WTC11 (cell line): ENCODE results near the gene SDK2. TPM values are rescaled to one million over a fixed set of nuclear protein-coding genes. Genes with fewer than 3 reads are reported as not detected.
A peak's percentile ranks its signal among the peaks of the same experiment; 100 is the strongest.

Experiments
- ATAC-seq: fragments of 200-7000 bp; cut with Tn5 transposase; 2 replicates; pipeline ENCODE4 v1.10.0; 2021; ENCODE audit warnings: mild to moderate bottlenecking, moderate library complexity
- CTCF ChIA-PET: fragments of 300-600 bp; sonication (Branson Sonifier 250); formaldehyde crosslinking; loops from one replicate; lab custom pipeline; 2021; ENCODE audit warnings: antibody characterized with exemption; lab: Charles Lee
- POLR2A ChIA-PET: fragments of 350-600 bp; sonication (Branson Sonifier 250); formaldehyde crosslinking; loops from one replicate; lab custom pipeline; 2021; ENCODE audit warnings: antibody characterized with exemption; lab: Charles Lee
- DNase-seq: peaks from one replicate; pipeline ENCODE4 v3.0.0; 2021; ENCODE audit warnings: low spot score
- H3K27ac Mint-ChIP-seq: 2 replicates; pipeline ENCODE4 v1.8.0; 2021; ENCODE audit warnings: mixed read lengths
- H3K27me3 Mint-ChIP-seq: 2 replicates; pipeline ENCODE4 v1.8.0; 2021; ENCODE audit warnings: low read depth, mild to moderate bottlenecking, moderate library complexity, mixed read lengths
- H3K36me3 Mint-ChIP-seq: 2 replicates; pipeline ENCODE4 v1.8.0; 2021; ENCODE audit warnings: mixed read lengths
- H3K4me1 Mint-ChIP-seq: 2 replicates; pipeline ENCODE4 v1.8.0; 2022; ENCODE audit warnings: mixed read lengths
- H3K4me3 Mint-ChIP-seq: 2 replicates; pipeline ENCODE4 v1.8.0; 2021; ENCODE audit warnings: mild to moderate bottlenecking, moderate library complexity, mixed read lengths
- H3K9me3 Mint-ChIP-seq: 2 replicates; pipeline ENCODE4 v1.8.0; 2021; ENCODE audit warnings: mixed read lengths
- ATF1 ChIP-seq: sonication (generic); formaldehyde crosslinking; IDR thresholded peaks from 2 replicates; pipeline ENCODE4 v1.8.1; 2023; ENCODE audit warnings: mild to moderate bottlenecking, moderate library complexity, missing genetic modification reagents
- ATF6 ChIP-seq: sonication (generic); formaldehyde crosslinking; IDR thresholded peaks from 2 replicates; pipeline ENCODE4 v1.8.1; 2023; ENCODE audit warnings: mild to moderate bottlenecking, missing genetic modification reagents
- CREB1 ChIP-seq: sonication (generic); formaldehyde crosslinking; IDR thresholded peaks from 2 replicates; pipeline ENCODE4 v1.8.0; 2023; ENCODE audit warnings: mild to moderate bottlenecking, missing genetic modification reagents
- CREM ChIP-seq: sonication (generic); formaldehyde crosslinking; IDR thresholded peaks from 2 replicates; pipeline ENCODE4 v1.8.1; 2022; ENCODE audit warnings: mild to moderate bottlenecking, missing genetic modification reagents, moderate library complexity
- ELF4 ChIP-seq: sonication (generic); formaldehyde crosslinking; IDR thresholded peaks from 2 replicates; pipeline ENCODE4 v1.8.1; 2022; ENCODE audit warnings: low read depth, mild to moderate bottlenecking, moderate library complexity, missing genetic modification reagents
- FOXP4 ChIP-seq: sonication (generic); formaldehyde crosslinking; IDR thresholded peaks from 2 replicates; pipeline ENCODE4 v1.8.0; 2022; ENCODE audit warnings: mild to moderate bottlenecking, missing genetic modification reagents
- JUN ChIP-seq: sonication (generic); formaldehyde crosslinking; IDR thresholded peaks from 2 replicates; pipeline ENCODE4 v1.8.0; 2023; ENCODE audit warnings: mild to moderate bottlenecking, missing genetic modification reagents
- MAX ChIP-seq: sonication (generic); formaldehyde crosslinking; IDR thresholded peaks from 2 replicates; pipeline ENCODE4 v1.8.0; 2022; ENCODE audit warnings: mild to moderate bottlenecking, missing genetic modification reagents
- MLX ChIP-seq: sonication (generic); formaldehyde crosslinking; IDR thresholded peaks from 2 replicates; pipeline ENCODE4 v1.8.1; 2023; ENCODE audit warnings: mild to moderate bottlenecking, missing genetic modification reagents, moderate library complexity
- MXD4 ChIP-seq: fragments of 250-450 bp; sonication (Bioruptor Pico); IDR thresholded peaks from 2 replicates; pipeline ENCODE4 v1.8.0; 2021; ENCODE audit warnings: mild to moderate bottlenecking, moderate library complexity, borderline replicate concordance
- NR1H2 ChIP-seq: sonication (generic); formaldehyde crosslinking; IDR thresholded peaks from 2 replicates; pipeline ENCODE4 v1.9.0; 2021; ENCODE audit warnings: mild to moderate bottlenecking, moderate library complexity, missing genetic modification reagents
- NR3C1 ChIP-seq: sonication (generic); formaldehyde crosslinking; conservative IDR thresholded peaks from 2 replicates; pipeline ENCODE4 v1.8.1; 2023; ENCODE audit warnings: low read depth, mild to moderate bottlenecking, missing genetic modification reagents
- TEAD4 ChIP-seq: sonication (generic); formaldehyde crosslinking; IDR thresholded peaks from 2 replicates; pipeline ENCODE4 v1.8.0; 2022; ENCODE audit warnings: mild to moderate bottlenecking, missing genetic modification reagents
- ZBTB21 ChIP-seq: sonication (generic); formaldehyde crosslinking; IDR thresholded peaks from 2 replicates; pipeline ENCODE4 v1.8.1; 2023; ENCODE audit warnings: mild to moderate bottlenecking, missing genetic modification reagents, borderline replicate concordance
- ZNF219 ChIP-seq: sonication (generic); formaldehyde crosslinking; IDR thresholded peaks from 2 replicates; pipeline ENCODE4 v1.8.0; 2023; ENCODE audit warnings: missing genetic modification reagents, mild to moderate bottlenecking, borderline replicate concordance
- ZNF317 ChIP-seq: sonication (generic); formaldehyde crosslinking; IDR thresholded peaks from 2 replicates; pipeline ENCODE4 v1.8.1; 2023; ENCODE audit warnings: low read depth, mild to moderate bottlenecking, moderate library complexity, missing genetic modification reagents, borderline replicate concordance
- ZNF512 ChIP-seq: sonication (generic); formaldehyde crosslinking; IDR thresholded peaks from 2 replicates; pipeline ENCODE4 v1.8.1; 2022; ENCODE audit warnings: missing genetic modification reagents, borderline replicate concordance
- total RNA-seq: library from RNA; stranded (reverse); gene quantifications from 3 replicates; pipeline ENCODE4 v1.2.3, GENCODE V29; 2021

Gene SDK2
- total RNA-seq, 1 experiment from 2014 or later: 14.8 TPM

GRCh38 chr17:73378974-73379470 lies 265.2 kb downstream of the SDK2 start (continued):
- TF ChIP-seq ATF6 (CRISPR knock-in tag) (no peak), ZNF317 (no peak)

GRCh38 chr17:73376636-73377035 lies 267.6 kb downstream of the SDK2 start:
- Mint-ChIP-seq H3K4me1 (peaks cover 6% of the 10 kb centered on the region), H3K27ac (no peak overlapping the region), H3K27me3 (no peaks in the 10 kb centered on the region), H3K36me3 (peaks cover 2% of the 10 kb centered on the region; the same call in 1 of the 2 replicates), H3K9me3 (no peaks in the 10 kb centered on the region), H3K4me3 (no peak overlapping the region)
- CTCF ChIA-PET: interaction anchor here (0.7 to 2.5 kb wide), 8 partner anchors 12 to 514 kb away, joined by 3 to 16 read pairs (median 3); no protein-coding TSS in a partner anchor
- no peak for DNase-seq
- ATAC-seq: no peak
- POLR2A ChIA-PET: no interaction called here
- TF ChIP-seq NR1H2 (CRISPR knock-in tag): no peak
- TF ChIP-seq FOXP4 (CRISPR knock-in tag): no peak
- TF ChIP-seq ATF6 (CRISPR knock-in tag): no peak
- no peak for TF ChIP-seq MXD4
- no peak for TF ChIP-seq ZNF317
- no peak for TF ChIP-seq NR3C1 (CRISPR knock-in tag)
- no peak for TF ChIP-seq CREM (CRISPR knock-in tag)
- TF ChIP-seq, all 79 proteins: peak for 0

GRCh38 chr17:73376152-73376551 lies 268.1 kb downstream of the SDK2 start:
- POLR2A ChIA-PET: interaction anchor here (0.7 kb wide), 1 partner anchor 40 kb away, joined by 3 read pairs; no protein-coding TSS in a partner anchor
- no peak for ATAC-seq
- H3K9me3 Mint-ChIP-seq: no peaks in the 10 kb centered on the region
- no peak overlapping the region for H3K4me3 Mint-ChIP-seq
- peaks cover 2% of the 10 kb centered on the region; the same call in 1 of the 2 replicates for H3K36me3 Mint-ChIP-seq
- no peaks in the 10 kb centered on the region for H3K27me3 Mint-ChIP-seq
- CTCF ChIA-PET: interaction anchor here (0.7 to 2.5 kb wide), 10 partner anchors 13 to 514 kb away, joined by 3 to 16 read pairs (median 4); no protein-coding TSS in a partner anchor
- no peak for DNase-seq
- peaks cover 6% of the 10 kb centered on the region for H3K4me1 Mint-ChIP-seq
- TF ChIP-seq TEAD4 (CRISPR knock-in tag): no peak
- TF ChIP-seq ELF4 (CRISPR knock-in tag): no peak
- TF ChIP-seq ATF1 (CRISPR knock-in tag): no peak
- no peak for TF ChIP-seq ZBTB21 (CRISPR knock-in tag)
- TF ChIP-seq MAX: no peak
- TF ChIP-seq, all 79 proteins: peak for 0
- H3K27ac Mint-ChIP-seq: peak overlapping the region; percentile 21; the same call in 1 of the 2 replicates

GRCh38 chr17:73371836-73372235 lies 272.4 kb downstream of the SDK2 start:
- Mint-ChIP-seq H3K27ac (no peak overlapping the region), H3K27me3 (no peaks in the 10 kb centered on the region), H3K9me3 (no peaks in the 10 kb centered on the region), H3K36me3 (peaks cover 2% of the 10 kb centered on the region; the same call in 1 of the 2 replicates), H3K4me3 (no peak overlapping the region), H3K4me1 (peaks cover 7% of the 10 kb centered on the region)
- CTCF ChIA-PET: interaction anchor here (0.6 to 4.6 kb wide), 4 partner anchors 60 to 128 kb away, joined by 5 to 143 read pairs (median 56); partner anchors contain the start of gene CDC42EP4
- POLR2A ChIA-PET: no interaction called here
- no peak for ATAC-seq
- no peak for DNase-seq
- TF ChIP-seq ZNF219 (CRISPR knock-in tag) (no peak), MLX (no peak), ZNF512 (CRISPR knock-in tag) (no peak), CREB1 (CRISPR knock-in tag) (no peak), JUN (CRISPR knock-in tag) (no peak), ELF4 (CRISPR knock-in tag) (no peak), FOXP4 (CRISPR knock-in tag) (no peak), ZNF317 (no peak)
